Raji (cell line): ENCODE measurements around the gene NET1.

Source experiments
- POLR2A ChIP-seq: IDR thresholded peaks from 2 replicates; pipeline ENCODE4 v1.6.1; 2011; ENCODE audit warnings: low read depth, low read length, control low read depth; ENCODE audit not compliant: insufficient read depth

The NET1 gene, protein sequence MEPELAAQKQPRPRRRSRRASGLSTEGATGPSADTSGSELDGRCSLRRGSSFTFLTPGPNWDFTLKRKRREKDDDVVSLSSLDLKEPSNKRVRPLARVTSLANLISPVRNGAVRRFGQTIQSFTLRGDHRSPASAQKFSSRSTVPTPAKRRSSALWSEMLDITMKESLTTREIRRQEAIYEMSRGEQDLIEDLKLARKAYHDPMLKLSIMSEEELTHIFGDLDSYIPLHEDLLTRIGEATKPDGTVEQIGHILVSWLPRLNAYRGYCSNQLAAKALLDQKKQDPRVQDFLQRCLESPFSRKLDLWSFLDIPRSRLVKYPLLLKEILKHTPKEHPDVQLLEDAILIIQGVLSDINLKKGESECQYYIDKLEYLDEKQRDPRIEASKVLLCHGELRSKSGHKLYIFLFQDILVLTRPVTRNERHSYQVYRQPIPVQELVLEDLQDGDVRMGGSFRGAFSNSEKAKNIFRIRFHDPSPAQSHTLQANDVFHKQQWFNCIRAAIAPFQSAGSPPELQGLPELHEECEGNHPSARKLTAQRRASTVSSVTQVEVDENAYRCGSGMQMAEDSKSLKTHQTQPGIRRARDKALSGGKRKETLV

DNA sequence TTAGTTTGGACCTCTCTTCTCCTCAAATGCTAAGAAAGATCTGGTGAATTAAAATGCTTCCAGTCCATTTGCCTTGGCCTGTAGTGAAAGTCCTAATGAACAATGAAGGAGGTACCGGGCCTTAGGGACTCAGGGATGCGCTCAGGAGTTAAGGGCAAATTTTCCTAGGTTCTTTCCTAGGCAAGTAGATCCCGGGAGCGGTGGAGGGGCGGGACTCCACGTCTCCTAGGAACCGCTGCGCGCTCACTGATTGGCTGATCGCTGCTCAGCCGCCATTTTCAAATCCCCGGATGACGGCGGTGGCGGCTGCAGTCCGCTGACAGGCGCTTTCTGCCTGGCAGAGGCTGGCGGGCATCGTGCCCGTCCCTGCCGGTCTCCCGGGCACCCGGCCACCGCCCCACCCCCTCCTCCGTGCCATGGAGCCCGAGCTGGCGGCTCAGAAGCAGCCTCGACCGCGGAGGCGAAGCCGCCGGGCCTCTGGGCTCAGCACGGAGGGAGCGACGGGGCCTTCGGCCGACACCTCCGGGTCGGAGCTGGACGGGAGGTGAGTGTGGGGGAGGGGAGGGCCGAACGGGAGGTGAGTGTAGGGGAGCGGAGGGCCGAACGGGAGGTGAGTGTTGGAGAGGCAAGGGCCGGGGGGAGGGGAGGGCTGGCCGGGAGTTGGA lies at the start of gene NET1:
TSS of gene NET1 (plus strand) at position 281 of the 665 bp plus-strand sequence. CDS start at position 417, 136 bp downstream.
- TF ChIP-seq POLR2A = peak; percentile 70

DNA sequence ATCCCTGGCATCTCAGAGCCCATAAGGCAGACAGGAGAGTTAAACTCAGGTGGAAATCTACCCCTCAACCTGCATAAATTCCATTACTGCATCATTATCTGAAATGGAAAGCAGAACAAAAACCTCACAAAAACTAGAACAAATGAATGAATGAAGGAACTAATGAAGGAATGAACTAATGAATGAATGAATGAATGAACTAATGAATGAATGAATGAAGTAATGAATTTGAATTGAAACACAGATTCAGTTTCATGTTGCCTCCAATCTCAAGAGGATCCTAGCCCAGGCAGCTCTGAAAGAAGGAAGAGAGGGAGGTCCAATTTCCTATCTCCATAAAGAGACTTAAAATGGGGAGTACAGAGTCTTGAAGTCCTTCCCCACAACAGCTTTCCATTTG lies 49.5 kb upstream of the NET1 start:
- no peak for TF ChIP-seq POLR2A

DNA sequence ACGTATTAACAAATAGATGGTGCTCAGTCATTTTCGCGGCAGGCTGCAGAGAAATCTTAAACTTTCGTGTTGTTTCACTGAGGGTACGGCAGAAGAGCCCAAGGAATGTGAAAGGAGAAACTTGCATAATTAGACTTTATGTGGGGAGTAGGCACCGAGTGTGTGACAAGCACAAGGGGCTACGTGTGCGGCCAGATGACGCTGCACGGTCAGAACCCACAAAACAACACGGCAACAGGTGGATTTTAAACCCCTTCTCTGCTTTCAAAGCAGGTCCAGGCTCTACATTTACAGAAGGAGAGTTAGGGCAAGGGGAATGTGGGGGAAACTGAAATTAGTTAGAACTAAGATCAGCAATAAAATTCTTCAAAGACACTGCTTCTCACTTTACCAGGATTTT lies 48.0 kb upstream of the NET1 start:
- no peak for TF ChIP-seq POLR2A

DNA sequence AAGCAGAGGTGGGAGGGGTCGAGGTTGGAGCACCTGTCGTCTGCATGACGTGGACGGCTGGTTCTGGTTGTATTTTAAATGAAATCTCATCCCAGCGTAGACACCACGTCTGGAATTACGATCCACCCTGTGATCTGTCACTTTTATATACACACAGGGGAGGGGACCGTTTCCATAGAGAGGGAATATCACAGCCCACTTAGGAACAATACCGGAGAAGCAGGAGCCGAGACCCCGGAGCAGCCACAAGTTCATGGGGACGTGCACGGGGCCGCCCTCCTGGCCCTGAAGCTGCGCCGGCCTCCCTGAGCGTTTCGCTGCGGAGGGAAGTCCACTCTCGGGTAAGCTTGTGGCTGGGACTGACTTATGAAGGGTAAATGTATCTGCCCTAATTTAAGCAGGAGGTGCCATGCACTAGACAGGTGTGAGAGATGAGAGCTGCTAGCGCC lies 47.4 kb upstream of the NET1 start, which contains the start of gene UCN3:
TSS of gene UCN3 (plus strand) at position 77 of the 449 bp plus-strand sequence. CDS start 8,755 bp downstream, outside the sequence.
- no peak for TF ChIP-seq POLR2A

DNA sequence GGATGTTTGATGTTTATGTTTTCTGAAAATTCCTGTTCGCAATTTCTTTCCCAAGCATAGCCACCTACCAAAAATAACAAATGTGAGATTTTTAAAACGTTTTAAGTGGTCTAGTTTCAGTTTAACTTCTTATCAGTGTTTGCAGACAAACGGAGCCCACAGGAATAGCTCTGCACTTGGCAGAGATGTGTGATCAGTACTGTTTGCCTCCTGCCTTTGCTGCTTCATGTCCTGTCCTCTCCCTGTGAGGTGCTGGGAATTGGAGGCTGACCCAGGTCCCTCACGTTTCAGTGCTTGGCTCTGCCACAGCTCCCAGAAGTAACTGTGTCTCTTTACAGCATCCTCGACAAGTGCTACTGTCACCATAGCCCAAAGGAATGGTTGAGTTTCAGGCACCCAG lies 46.4 kb upstream of the NET1 start:
- TF ChIP-seq POLR2A = no peak

DNA sequence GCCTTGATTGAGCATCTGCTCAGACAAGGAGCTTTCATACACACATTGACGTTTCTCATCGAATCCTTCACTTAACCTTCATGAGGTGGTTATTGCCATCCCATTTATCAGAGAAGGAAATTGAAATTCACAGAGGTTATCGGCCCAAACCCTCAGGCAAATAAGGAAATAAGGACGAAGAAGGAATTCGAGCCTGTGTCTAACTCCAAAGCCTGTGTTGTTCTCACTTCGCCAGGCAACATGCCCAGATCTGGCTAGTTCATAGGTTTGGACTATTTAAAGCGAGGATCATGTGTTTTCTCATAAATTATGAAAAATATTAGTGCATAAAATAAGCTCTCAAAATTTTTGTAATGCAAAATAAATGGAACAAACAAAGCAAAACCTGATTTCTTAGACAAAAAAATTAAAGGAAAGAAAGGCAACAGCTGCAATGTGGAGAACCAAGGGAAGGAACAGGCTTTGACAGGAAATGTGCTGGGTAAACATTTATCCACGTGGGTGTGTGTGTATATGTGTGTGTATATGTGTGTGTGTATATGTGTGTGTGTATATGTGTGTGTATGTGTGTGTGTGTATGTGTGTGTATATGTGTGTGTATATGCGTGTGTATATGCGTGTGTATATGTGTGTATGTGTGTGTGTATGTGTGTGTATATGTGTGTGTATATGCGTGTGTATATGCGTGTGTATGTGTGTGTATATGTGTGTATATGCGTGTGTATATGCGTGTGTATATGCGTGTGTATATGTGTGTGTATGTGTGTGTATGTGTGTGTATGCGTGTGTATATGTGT lies 42.8 kb upstream of the NET1 start:
- TF ChIP-seq POLR2A = no peak

DNA sequence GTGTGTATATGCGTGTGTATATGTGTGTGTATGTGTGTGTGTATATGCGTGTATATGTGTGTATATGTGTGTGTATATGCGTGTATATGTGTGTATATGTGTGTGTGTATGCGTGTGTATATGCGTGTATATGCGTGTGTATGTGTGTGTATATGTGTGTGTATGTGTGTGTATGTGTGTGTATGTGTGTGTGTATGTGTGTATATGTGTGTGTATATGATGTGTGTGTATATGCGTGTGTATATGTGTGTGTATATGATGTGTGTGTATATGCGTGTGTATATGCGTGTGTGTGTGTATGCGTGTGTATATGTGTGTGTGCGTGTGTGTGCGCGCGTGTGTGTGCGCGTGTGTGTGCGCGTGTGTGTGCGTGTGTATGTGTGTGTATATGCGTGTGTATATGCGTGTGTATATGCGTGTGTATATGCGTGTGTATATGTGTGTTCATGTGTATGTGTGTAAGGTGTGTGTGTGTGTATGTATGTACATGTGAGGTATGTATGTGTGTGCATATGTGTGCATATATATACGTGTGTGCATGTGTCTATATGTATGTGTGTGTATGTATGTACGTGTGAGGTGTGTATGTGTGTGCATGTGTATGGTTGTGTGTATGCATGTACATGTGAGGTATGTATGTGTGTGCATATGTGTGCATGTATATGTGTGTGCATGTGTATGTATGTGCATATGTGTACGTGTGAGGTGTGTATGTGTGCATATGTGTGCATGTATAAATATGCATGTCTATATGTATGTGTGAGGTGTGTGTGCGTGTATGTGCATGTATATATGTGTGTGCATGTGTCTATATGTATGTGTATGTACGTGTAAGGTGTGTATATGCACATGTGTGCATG lies 41.6 kb upstream of the NET1 start:
- no peak for TF ChIP-seq POLR2A

DNA sequence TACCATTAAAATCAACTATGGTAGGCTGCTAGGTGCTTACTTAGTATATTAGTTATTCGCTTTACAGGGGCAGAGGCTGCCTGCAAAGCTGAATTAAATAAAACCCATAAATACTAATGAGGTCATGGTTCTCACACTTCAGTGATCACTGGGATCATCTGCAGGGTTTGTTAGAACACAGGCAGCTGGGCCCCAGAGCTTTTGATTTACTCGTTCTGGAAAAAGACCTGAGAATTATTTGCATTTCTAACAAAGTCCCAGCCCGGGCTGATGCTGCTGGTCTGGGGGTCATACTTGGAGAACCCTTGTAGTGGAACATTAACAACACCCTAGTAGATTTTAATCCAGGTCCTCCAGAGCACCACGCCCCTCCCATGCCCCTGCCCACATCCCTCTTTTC lies 39.0 kb upstream of the NET1 start:
- no peak for TF ChIP-seq POLR2A

DNA sequence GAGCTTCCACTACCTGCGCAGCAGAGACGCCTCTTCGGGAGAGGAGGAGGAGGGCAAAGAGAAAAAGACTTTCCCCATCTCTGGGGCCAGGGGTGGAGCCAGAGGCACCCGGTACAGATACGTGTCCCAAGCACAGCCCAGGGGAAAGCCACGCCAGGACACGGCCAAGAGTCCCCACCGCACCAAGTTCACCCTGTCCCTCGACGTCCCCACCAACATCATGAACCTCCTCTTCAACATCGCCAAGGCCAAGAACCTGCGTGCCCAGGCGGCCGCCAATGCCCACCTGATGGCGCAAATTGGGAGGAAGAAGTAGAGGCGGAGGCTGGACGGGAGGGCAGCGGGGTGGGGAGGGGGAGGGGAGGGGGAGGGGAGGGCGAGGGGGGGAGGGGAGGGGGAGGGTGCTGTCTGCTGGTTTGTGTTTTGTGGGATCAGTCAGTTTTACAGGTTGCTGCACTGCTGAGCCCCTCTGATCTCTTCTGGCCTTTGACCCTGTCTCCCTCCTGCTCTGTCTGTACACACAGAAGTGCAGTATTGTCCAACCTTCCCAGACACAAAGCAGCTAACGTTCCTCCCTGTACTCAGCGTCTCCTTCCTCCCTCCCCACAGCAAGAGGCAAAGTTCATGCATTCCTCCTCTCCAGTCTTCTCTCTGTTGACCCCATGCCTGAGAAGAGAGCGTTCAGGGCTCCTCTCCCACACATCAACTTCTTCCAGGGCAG lies 38.3 kb upstream of the NET1 start:
- TF ChIP-seq POLR2A = no peak

DNA sequence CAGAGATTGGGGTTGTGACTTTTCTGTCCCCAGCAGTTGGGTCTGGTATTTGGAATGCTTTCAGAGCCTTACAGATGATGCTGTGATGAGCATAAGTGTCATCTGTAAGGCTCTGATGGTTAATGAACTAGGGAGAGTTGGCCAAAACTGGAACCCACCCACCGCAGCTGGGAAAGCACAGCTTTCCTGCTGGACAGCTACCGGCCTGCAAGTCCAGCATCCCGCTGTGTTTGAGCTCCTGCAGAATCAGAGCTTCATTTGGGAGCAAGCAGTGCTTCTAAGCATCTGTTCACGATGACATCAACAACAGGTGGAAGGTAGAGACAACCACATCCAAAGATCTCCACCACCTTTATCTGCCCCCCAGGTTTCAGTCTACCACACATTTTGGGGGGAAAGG lies 35.9 kb upstream of the NET1 start:
- TF ChIP-seq POLR2A = no peak

DNA sequence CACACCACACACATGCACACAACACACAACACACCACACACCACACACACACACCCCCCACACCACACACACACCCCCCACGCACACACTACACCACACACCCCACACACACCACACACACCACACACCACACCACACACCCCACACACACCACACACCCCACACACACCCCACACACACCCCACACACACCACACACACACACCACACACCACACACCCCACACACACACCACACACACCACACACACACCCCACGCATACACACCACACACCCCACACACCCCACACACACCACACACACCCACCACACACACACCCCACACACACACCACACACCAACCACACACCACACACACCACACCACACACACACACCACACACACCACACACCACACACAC lies 31.2 kb upstream of the NET1 start:
- no peak for TF ChIP-seq POLR2A

DNA sequence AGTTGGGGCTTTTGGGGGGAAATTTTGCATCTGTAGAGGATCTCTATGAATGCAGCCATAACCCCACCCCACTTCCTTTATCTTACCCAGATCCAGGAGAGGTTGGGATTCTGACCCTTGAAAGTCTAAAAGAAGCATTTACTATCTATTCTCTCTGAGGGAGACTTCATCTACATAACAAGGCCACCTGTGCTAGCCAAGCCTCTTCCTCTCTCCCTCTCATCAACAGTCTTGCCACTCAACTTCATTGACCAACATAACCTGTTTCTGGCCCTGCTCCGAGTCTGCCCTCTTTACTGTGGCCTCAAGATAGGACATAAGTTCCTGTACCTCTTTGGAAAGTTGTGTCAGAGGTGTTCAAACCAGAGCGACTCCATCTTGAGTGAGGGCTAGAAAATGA lies 27.1 kb upstream of the NET1 start:
- TF ChIP-seq POLR2A = no peak

DNA sequence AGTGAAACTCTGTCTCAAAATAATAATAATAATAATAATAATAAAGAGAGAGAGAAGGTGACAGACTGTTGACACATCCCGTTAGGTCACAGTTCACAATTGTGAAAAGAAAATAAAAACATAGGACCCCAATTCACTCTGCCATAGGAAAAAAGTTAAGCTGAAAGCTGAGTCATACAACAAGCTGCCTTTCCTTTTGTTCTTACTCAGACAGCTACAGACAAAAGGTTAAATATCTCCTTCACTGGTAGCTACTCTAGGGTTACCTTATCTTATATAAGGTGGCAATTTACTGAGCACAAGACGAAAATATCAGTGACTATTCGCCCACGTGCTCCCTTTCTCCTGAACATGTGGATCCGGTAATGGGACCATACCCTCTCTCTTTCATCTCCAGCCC lies 25.2 kb upstream of the NET1 start:
- no peak for TF ChIP-seq POLR2A
